Measurements from ENCODE around the gene ITSN2. TPM values are rescaled to one million over a fixed set of nuclear protein-coding genes. Genes with fewer than 3 reads are reported as not detected.

Gene ITSN2
- total RNA-seq, 1 experiment from 2014 or later, result 26.5 TPM

DNA sequence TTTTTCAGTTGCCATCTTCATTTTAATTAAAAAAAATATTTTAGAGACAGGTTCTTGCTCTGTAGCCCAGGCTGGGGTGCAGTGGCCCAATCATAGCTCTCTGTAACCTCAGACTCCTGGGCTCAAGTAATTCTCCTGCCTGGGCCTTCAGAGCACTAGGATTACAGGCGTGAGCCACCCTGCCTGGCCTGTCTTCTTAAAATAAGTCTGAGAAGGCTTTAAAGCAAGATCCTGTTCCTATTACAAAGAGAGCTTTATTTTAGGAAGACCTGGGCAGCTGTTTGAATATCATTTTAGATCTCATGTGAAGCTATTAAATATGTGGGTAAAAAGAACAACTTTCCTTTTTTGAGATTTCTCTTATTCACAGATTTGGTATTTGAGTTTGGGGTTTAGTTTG is 184.0 kb downstream of the ITSN2 start:
- BruUV-seq (replicated peaks), result no TSS peak
- intact Hi-C loops (cut with micrococcal nuclease), result no loop called here
- H3K79me2 ChIP-seq (ENCODE audit: insufficient read depth, low read length), result no peaks in the 10 kb centered on the region
- ATAC-seq (no peak), DNase-seq (ENCODE audit: low read depth, low spot score) (no peak)
- no peaks in the 10 kb centered on the region for H3K9me3 ChIP-seq (ENCODE audit: control insufficient read depth in 1 of 2, insufficient read depth in 1 of 2, low read depth in 1 of 2, low read length in 2 of 2)
- H3K4me2 ChIP-seq (ENCODE audit: low read length), result no peak overlapping the region
- ChIA-PET POLR2A (no interaction called here), RAD21 (ENCODE audit: low non-redundant PET in 1 of 2, low total read pairs in 2 of 2, uncharacterized antibody in 2 of 2, unreplicated experiment in 2 of 2) (no interaction called here), CTCF (interaction anchor here (0.9 kb wide), 1 partner anchor 92 kb away, joined by 4 read pairs; the partner anchor contains the start of gene TP53I3)
- no peak overlapping the region for H3K4me3 ChIP-seq (replicated peaks in 1 of 2; ENCODE audit: low read depth in 1 of 2, low read length in 2 of 2)
- H3K9me2 ChIP-seq (ENCODE audit: insufficient read depth), result no peaks in the 10 kb centered on the region
- H4K20me1 ChIP-seq (ENCODE audit: insufficient read depth), result no peaks in the 10 kb centered on the region
- H3K9ac ChIP-seq (ENCODE audit: low read length), result no peak overlapping the region
- H3K27ac ChIP-seq (ENCODE audit: low read depth, low read length), result no peak overlapping the region
- H3K36me3 ChIP-seq (ENCODE audit: control insufficient read depth in 1 of 2, insufficient read depth in 2 of 2, low read length in 2 of 2), result no peaks in the 10 kb centered on the region
- H2AFZ ChIP-seq (ENCODE audit: low read depth, low read length, poor library complexity, severe bottlenecking), result no peak overlapping the region
- no peaks in the 10 kb centered on the region; a peak in 1 of 4 replicates for H3K4me1 ChIP-seq (ENCODE audit: control insufficient read depth in 1 of 2, insufficient read depth in 2 of 2, low read length in 2 of 2)
- no peaks in the 10 kb centered on the region for H3K27me3 ChIP-seq (ENCODE audit: insufficient read depth, low read length)
- no peak for TF ChIP-seq POLR2AphosphoS5 (IDR thresholded peaks at IDR 0.05; ENCODE audit: low read depth, low read length)
- no peak for TF ChIP-seq CEBPB (IDR thresholded peaks at IDR 0.05; ENCODE audit: low read depth)

DNA sequence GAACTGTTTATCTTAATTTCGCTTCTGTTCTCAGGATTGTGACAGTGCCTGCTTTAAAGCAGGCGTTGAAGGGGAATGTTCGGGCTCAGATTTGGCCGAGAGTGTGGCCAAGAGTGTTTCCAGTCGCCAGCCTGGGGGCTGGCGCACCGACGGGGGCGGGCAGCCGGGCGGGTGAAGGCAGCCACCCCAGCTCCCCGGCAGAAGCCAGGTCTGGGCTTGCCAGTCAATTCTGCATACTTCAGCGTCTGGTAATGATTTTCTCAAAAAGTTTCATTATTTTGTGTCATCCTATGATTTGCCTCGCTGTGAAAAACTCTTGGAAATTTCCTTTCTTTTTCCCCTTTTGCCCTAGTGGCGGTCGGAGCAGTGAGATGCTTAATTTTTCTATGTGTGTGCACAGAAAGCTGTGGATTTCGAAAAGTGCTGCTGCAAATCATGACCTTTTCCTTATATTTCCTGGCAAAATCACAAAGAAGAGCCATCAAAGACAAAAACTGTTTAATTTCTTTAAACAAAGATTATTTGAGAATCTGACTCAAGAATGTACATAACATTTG is 184.6 kb downstream of the ITSN2 start:
- Histone ChIP-seq H3K4me1 (ENCODE audit: control insufficient read depth in 1 of 2, insufficient read depth in 2 of 2, low read length in 2 of 2) (no peaks in the 10 kb centered on the region; a peak in 1 of 4 replicates), H3K9me3 (ENCODE audit: control insufficient read depth in 1 of 2, insufficient read depth in 1 of 2, low read depth in 1 of 2, low read length in 2 of 2) (no peaks in the 10 kb centered on the region), H4K20me1 (ENCODE audit: insufficient read depth) (no peaks in the 10 kb centered on the region), H3K27ac (ENCODE audit: low read depth, low read length) (no peak overlapping the region), H3K4me2 (ENCODE audit: low read length) (no peak overlapping the region), H3K9ac (ENCODE audit: low read length) (no peak overlapping the region), H3K9me2 (ENCODE audit: insufficient read depth) (no peaks in the 10 kb centered on the region), H3K79me2 (ENCODE audit: insufficient read depth, low read length) (no peaks in the 10 kb centered on the region), H3K36me3 (ENCODE audit: control insufficient read depth in 1 of 2, insufficient read depth in 2 of 2, low read length in 2 of 2) (no peaks in the 10 kb centered on the region), H2AFZ (ENCODE audit: low read depth, low read length, poor library complexity, severe bottlenecking) (no peak overlapping the region), H3K27me3 (ENCODE audit: insufficient read depth, low read length) (no peaks in the 10 kb centered on the region), H3K4me3 (replicated peaks in 1 of 2; ENCODE audit: low read depth in 1 of 2, low read length in 2 of 2) (no peak overlapping the region)
- ATAC-seq (no peak), DNase-seq (ENCODE audit: low read depth, low spot score) (no peak)
- no TSS peak for BruUV-seq (replicated peaks)
- ChIA-PET RAD21 (ENCODE audit: low non-redundant PET in 1 of 2, low total read pairs in 2 of 2, uncharacterized antibody in 2 of 2, unreplicated experiment in 2 of 2) (no interaction called here), CTCF (no interaction called here), POLR2A (no interaction called here)
- intact Hi-C loops (cut with micrococcal nuclease), result no loop called here
- TF ChIP-seq CEBPB (IDR thresholded peaks at IDR 0.05; ENCODE audit: low read depth), result no peak
- TF ChIP-seq, protein P1, sequence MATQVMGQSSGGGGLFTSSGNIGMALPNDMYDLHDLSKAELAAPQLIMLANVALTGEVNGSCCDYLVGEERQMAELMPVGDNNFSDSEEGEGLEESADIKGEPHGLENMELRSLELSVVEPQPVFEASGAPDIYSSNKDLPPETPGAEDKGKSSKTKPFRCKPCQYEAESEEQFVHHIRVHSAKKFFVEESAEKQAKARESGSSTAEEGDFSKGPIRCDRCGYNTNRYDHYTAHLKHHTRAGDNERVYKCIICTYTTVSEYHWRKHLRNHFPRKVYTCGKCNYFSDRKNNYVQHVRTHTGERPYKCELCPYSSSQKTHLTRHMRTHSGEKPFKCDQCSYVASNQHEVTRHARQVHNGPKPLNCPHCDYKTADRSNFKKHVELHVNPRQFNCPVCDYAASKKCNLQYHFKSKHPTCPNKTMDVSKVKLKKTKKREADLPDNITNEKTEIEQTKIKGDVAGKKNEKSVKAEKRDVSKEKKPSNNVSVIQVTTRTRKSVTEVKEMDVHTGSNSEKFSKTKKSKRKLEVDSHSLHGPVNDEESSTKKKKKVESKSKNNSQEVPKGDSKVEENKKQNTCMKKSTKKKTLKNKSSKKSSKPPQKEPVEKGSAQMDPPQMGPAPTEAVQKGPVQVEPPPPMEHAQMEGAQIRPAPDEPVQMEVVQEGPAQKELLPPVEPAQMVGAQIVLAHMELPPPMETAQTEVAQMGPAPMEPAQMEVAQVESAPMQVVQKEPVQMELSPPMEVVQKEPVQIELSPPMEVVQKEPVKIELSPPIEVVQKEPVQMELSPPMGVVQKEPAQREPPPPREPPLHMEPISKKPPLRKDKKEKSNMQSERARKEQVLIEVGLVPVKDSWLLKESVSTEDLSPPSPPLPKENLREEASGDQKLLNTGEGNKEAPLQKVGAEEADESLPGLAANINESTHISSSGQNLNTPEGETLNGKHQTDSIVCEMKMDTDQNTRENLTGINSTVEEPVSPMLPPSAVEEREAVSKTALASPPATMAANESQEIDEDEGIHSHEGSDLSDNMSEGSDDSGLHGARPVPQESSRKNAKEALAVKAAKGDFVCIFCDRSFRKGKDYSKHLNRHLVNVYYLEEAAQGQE (IDR thresholded peaks at IDR 0.05; ENCODE audit: low read depth), result no peak
- TF ChIP-seq, protein P2, sequence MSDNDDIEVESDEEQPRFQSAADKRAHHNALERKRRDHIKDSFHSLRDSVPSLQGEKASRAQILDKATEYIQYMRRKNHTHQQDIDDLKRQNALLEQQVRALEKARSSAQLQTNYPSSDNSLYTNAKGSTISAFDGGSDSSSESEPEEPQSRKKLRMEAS (IDR thresholded peaks at IDR 0.05), result no peak
- no peak for TF ChIP-seq POLR2A (IDR thresholded peaks at IDR 0.05; ENCODE audit: borderline replicate concordance, extremely low read depth, insufficient read depth, insufficient read length)
- TF ChIP-seq ELF1 (IDR thresholded peaks at IDR 0.05; ENCODE audit: borderline replicate concordance, low read depth), result no peak
- TF ChIP-seq TCF7L2 (IDR thresholded peaks at IDR 0.05; ENCODE audit: borderline replicate concordance, extremely low read depth, insufficient read depth, insufficient read length), result no peak
- TF ChIP-seq SIN3A (IDR thresholded peaks at IDR 0.05; ENCODE audit: low read depth), result no peak
- TF ChIP-seq RAD21 (IDR thresholded peaks at IDR 0.05; ENCODE audit: low read depth), result no peak
- no peak for TF ChIP-seq EZH2phosphoT487 (IDR thresholded peaks at IDR 0.05; ENCODE audit: borderline replicate concordance)
- TF ChIP-seq FOSL1 (IDR thresholded peaks at IDR 0.05; ENCODE audit: low read depth), result no peak
- no peak for TF ChIP-seq SRF (IDR thresholded peaks at IDR 0.05; ENCODE audit: low read depth)
- TF ChIP-seq, protein P3, sequence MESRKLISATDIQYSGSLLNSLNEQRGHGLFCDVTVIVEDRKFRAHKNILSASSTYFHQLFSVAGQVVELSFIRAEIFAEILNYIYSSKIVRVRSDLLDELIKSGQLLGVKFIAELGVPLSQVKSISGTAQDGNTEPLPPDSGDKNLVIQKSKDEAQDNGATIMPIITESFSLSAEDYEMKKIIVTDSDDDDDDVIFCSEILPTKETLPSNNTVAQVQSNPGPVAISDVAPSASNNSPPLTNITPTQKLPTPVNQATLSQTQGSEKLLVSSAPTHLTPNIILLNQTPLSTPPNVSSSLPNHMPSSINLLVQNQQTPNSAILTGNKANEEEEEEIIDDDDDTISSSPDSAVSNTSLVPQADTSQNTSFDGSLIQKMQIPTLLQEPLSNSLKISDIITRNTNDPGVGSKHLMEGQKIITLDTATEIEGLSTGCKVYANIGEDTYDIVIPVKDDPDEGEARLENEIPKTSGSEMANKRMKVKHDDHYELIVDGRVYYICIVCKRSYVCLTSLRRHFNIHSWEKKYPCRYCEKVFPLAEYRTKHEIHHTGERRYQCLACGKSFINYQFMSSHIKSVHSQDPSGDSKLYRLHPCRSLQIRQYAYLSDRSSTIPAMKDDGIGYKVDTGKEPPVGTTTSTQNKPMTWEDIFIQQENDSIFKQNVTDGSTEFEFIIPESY (IDR thresholded peaks at IDR 0.05; ENCODE audit: extremely low read depth, insufficient replicate concordance, low read length), result no peak
- no peak for TF ChIP-seq EZH2 (IDR thresholded peaks at IDR 0.05)
- TF ChIP-seq, protein P4, sequence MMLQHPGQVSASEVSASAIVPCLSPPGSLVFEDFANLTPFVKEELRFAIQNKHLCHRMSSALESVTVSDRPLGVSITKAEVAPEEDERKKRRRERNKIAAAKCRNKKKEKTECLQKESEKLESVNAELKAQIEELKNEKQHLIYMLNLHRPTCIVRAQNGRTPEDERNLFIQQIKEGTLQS (IDR thresholded peaks at IDR 0.05), result no peak

Data from HCT116 (cell line).